Progenitor cell of endocrine pancreas (in vitro differentiated cells): ENCODE results near the gene PAK3. TPM values are rescaled to one million over a fixed set of nuclear protein-coding genes. Genes with fewer than 3 reads are reported as not detected.

Experiments used
- DNase-seq: peaks from one replicate; pipeline ENCODE4 v3.0.0; 2021; ENCODE audit warnings: low spot score; ENCODE audit not compliant: unreplicated experiment
- H3K27ac Mint-ChIP-seq: 2 replicates; pipeline ENCODE4 v1.8.0; 2021; ENCODE audit warnings: mild to moderate bottlenecking, moderate library complexity, mixed read lengths
- H3K27me3 Mint-ChIP-seq: 2 replicates; pipeline ENCODE4 v1.8.0; 2021; ENCODE audit warnings: mixed read lengths
- H3K36me3 Mint-ChIP-seq: 2 replicates; pipeline ENCODE4 v1.8.0; 2022; ENCODE audit warnings: mixed read lengths; ENCODE audit not compliant: insufficient read depth
- H3K4me1 Mint-ChIP-seq: 2 replicates; pipeline ENCODE4 v1.8.0; 2021; ENCODE audit warnings: low read depth, mixed read lengths
- H3K4me3 Mint-ChIP-seq: 2 replicates; pipeline ENCODE4 v1.8.0; 2021; ENCODE audit warnings: low read depth, mild to moderate bottlenecking, moderate library complexity, mixed read lengths
- H3K9me3 Mint-ChIP-seq: 2 replicates; pipeline ENCODE4 v1.8.0; 2021; ENCODE audit warnings: low read depth, mixed read lengths
- total RNA-seq: library from RNA; stranded (reverse); gene quantifications from 2 replicates; pipeline ENCODE4 v1.2.1, GENCODE V29; 2021
- TF ChIP-seq, protein P1 (sequence below): fragments of 200-600 bp; sonication (generic); IDR thresholded peaks from one replicate; pipeline ENCODE4 v1.5.0; 2021; ENCODE audit warnings: antibody characterized with exemption, mild to moderate bottlenecking; ENCODE audit not compliant: unreplicated experiment

Gene PAK3
- total RNA-seq, 1 donor from 2014 or later = 18.4 TPM

DNA sequence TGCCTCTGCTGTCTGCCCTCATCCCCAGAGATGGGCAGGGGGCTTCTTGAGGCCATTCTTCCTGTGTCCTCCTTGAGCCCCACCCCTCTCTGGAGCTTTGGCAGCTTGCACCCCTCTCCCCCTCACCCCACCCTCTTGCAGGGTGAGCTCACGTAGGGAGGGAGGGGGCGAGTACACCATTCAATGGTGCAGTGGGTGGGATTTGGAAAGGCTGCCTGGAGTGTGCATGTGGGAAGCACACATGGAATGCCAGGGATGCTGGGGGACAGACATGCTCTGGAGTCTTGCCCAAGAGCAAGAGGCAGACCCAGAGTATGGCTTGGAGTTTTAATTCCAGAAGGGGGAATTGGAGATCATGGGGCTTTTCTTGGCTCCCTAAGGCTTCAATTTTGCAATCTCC lies 5.6 kb downstream of the PAK3 start:
- Mint-ChIP-seq H3K9me3 (no peaks in the 10 kb centered on the region), H3K4me3 (no peak overlapping the region), H3K4me1 (peaks cover 5% of the 10 kb centered on the region), H3K27me3 (peaks cover 9% of the 10 kb centered on the region), H3K27ac (no peak overlapping the region), H3K36me3 (no peaks in the 10 kb centered on the region)
- DNase-seq = no peak
- TF ChIP-seq, protein P1, sequence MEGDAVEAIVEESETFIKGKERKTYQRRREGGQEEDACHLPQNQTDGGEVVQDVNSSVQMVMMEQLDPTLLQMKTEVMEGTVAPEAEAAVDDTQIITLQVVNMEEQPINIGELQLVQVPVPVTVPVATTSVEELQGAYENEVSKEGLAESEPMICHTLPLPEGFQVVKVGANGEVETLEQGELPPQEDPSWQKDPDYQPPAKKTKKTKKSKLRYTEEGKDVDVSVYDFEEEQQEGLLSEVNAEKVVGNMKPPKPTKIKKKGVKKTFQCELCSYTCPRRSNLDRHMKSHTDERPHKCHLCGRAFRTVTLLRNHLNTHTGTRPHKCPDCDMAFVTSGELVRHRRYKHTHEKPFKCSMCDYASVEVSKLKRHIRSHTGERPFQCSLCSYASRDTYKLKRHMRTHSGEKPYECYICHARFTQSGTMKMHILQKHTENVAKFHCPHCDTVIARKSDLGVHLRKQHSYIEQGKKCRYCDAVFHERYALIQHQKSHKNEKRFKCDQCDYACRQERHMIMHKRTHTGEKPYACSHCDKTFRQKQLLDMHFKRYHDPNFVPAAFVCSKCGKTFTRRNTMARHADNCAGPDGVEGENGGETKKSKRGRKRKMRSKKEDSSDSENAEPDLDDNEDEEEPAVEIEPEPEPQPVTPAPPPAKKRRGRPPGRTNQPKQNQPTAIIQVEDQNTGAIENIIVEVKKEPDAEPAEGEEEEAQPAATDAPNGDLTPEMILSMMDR = no peak

DNA sequence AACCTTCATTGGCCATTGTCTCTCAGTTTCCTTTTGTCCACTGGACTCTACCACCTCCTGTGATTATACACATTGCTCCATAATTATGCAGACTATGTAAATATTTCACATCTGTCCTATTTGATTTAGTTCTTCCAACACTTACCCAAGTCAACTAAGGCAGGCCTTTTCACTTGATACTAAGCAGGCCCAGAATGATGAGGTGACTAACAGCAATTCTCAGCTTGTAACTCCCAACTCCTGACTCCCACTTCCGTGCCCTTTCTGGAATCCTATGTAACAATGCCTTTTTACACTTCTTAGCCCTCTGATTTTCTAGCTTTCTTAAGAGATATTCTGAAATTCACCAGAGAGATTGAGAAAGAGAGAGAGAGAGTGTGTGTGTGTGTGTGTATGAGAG lies 6.6 kb downstream of the PAK3 start:
- H3K9me3 Mint-ChIP-seq = no peaks in the 10 kb centered on the region
- DNase-seq = no peak
- peaks cover 3% of the 10 kb centered on the region for H3K4me1 Mint-ChIP-seq
- no peaks in the 10 kb centered on the region for H3K36me3 Mint-ChIP-seq
- peaks cover 5% of the 10 kb centered on the region for H3K27me3 Mint-ChIP-seq
- H3K27ac Mint-ChIP-seq = no peak overlapping the region
- no peak overlapping the region for H3K4me3 Mint-ChIP-seq
- TF ChIP-seq, protein P1 = no peak

DNA sequence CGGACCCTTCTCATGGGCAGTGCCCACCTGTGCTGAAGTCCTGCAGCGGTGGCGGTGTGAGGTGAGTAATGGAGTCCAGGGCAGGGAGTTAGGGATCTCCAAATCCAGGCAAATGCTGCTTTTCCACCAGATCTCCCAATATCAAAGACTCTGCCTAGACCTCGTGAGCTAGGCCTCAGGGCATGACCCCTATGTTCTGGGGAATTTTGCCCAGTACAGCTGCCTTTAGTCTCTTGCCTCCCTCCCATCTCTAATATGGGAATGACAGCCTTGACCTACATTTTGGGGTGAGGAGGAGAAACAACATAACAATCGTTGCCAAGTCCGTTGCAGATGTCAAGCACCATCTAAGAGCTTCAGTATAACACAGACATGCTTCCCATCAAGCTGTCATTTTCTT lies 7.3 kb downstream of the PAK3 start:
- H3K27me3 Mint-ChIP-seq = peaks cover under 1% of the 10 kb centered on the region
- no peaks in the 10 kb centered on the region for H3K9me3 Mint-ChIP-seq
- H3K27ac Mint-ChIP-seq = no peak overlapping the region
- peaks cover under 1% of the 10 kb centered on the region for H3K4me1 Mint-ChIP-seq
- no peaks in the 10 kb centered on the region for H3K36me3 Mint-ChIP-seq
- TF ChIP-seq, protein P1 = no peak
- no peak overlapping the region for H3K4me3 Mint-ChIP-seq
- no peak for DNase-seq

DNA sequence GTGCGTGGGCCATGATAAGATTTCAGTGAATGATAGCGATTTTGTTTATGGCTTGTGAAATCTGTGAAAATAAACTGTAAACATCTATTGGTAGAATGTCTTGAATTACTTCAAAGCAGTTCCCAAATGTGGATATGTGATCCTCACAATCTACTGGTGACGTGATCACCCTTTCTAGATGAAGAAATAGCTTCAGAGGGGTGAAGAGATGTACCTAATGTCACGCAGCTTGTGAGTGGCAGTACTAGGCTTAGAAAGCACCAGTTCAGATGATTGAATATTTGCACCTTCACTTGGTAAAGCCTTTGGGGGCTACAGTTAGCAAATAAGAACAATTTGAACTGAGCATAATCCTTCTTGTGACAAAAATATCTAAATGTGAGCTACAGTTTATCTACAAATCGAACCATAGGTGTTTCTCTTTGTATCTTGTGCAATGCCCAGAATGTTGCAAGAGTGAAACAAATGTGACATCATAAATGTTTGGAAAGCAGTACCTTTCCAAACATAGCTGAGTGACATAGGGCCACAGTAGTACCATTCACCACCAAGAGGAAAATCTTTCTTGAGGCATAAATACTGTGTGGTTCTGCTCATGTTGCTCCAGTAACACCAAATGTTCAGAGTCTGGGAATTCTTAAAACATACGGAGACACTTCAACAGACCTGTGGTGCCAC lies 14.2 kb downstream of the PAK3 start:
- TF ChIP-seq, protein P1 = no peak
- Mint-ChIP-seq H3K4me1 (no peaks in the 10 kb centered on the region), H3K36me3 (peaks cover 6% of the 10 kb centered on the region), H3K9me3 (no peaks in the 10 kb centered on the region), H3K27me3 (no peaks in the 10 kb centered on the region), H3K27ac (no peak overlapping the region), H3K4me3 (no peak overlapping the region)
- DNase-seq = no peak

DNA sequence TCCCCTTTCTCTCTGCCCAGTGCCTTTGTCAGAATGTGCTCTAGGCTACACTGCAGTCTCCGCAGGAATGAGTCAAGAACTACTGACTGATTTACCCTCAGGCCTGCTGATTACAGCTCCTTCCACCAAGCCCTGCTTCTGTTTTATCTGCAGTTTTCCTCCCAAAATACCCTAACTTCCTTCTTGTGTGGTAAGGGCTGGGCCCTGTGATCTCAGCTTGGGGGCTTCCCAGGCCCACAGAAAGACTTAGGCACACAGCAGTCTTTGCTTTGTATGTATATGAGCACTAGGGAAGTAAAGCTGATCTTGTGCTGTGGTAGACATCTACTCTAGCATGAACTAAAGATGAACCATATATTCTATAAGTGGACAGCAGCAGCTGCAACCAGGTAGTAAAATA lies 18.8 kb downstream of the PAK3 start:
- H3K27ac Mint-ChIP-seq = no peak overlapping the region
- H3K9me3 Mint-ChIP-seq = no peaks in the 10 kb centered on the region
- no peaks in the 10 kb centered on the region for H3K4me1 Mint-ChIP-seq
- no peaks in the 10 kb centered on the region for H3K27me3 Mint-ChIP-seq
- no peak for DNase-seq
- no peak overlapping the region for H3K4me3 Mint-ChIP-seq
- peaks cover 8% of the 10 kb centered on the region for H3K36me3 Mint-ChIP-seq
- TF ChIP-seq, protein P1 = no peak
